ENCODE results near the gene SCCPDH.

DNA sequence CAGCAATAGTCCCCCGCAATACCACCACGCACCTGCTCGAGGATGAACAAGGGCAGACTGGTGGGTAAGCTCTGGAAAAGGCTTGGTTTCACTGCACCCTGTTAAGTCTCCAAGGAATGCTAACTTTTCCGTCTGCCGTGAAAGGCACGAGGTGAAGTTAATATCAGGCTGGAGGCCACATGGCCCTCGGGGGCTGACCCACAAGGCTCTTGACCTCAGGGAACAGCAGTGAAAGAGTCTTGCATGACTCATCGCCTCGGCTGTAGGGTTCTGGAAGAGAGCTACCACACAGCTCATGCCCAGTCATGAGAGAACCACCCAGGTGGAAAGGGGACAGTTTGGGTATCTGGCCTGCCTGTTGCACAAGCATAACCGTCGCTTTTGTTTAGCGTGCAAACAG, 24.7 kb downstream of the SCCPDH start:
- TF ChIP-seq ZNF792 (tag by site-specific recombination; IDR thresholded peaks at IDR 0.05): no peak
- TF ChIP-seq MEIS1 (CRISPR knock-in tag; IDR thresholded peaks at IDR 0.05; ENCODE audit: borderline replicate concordance): no peak
- TF ChIP-seq, protein P1, sequence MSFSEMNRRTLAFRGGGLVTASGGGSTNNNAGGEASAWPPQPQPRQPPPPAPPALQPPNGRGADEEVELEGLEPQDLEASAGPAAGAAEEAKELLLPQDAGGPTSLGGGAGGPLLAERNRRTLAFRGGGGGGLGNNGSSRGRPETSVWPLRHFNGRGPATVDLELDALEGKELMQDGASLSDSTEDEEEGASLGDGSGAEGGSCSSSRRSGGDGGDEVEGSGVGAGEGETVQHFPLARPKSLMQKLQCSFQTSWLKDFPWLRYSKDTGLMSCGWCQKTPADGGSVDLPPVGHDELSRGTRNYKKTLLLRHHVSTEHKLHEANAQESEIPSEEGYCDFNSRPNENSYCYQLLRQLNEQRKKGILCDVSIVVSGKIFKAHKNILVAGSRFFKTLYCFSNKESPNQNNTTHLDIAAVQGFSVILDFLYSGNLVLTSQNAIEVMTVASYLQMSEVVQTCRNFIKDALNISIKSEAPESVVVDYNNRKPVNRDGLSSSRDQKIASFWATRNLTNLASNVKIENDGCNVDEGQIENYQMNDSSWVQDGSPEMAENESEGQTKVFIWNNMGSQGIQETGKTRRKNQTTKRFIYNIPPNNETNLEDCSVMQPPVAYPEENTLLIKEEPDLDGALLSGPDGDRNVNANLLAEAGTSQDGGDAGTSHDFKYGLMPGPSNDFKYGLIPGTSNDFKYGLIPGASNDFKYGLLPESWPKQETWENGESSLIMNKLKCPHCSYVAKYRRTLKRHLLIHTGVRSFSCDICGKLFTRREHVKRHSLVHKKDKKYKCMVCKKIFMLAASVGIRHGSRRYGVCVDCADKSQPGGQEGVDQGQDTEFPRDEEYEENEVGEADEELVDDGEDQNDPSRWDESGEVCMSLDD (tag by site-specific recombination; IDR thresholded peaks at IDR 0.05): no peak
- TF ChIP-seq, protein P2, sequence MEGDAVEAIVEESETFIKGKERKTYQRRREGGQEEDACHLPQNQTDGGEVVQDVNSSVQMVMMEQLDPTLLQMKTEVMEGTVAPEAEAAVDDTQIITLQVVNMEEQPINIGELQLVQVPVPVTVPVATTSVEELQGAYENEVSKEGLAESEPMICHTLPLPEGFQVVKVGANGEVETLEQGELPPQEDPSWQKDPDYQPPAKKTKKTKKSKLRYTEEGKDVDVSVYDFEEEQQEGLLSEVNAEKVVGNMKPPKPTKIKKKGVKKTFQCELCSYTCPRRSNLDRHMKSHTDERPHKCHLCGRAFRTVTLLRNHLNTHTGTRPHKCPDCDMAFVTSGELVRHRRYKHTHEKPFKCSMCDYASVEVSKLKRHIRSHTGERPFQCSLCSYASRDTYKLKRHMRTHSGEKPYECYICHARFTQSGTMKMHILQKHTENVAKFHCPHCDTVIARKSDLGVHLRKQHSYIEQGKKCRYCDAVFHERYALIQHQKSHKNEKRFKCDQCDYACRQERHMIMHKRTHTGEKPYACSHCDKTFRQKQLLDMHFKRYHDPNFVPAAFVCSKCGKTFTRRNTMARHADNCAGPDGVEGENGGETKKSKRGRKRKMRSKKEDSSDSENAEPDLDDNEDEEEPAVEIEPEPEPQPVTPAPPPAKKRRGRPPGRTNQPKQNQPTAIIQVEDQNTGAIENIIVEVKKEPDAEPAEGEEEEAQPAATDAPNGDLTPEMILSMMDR (tag by site-specific recombination; IDR thresholded peaks at IDR 0.05): no peak
- TF ChIP-seq, protein P3, sequence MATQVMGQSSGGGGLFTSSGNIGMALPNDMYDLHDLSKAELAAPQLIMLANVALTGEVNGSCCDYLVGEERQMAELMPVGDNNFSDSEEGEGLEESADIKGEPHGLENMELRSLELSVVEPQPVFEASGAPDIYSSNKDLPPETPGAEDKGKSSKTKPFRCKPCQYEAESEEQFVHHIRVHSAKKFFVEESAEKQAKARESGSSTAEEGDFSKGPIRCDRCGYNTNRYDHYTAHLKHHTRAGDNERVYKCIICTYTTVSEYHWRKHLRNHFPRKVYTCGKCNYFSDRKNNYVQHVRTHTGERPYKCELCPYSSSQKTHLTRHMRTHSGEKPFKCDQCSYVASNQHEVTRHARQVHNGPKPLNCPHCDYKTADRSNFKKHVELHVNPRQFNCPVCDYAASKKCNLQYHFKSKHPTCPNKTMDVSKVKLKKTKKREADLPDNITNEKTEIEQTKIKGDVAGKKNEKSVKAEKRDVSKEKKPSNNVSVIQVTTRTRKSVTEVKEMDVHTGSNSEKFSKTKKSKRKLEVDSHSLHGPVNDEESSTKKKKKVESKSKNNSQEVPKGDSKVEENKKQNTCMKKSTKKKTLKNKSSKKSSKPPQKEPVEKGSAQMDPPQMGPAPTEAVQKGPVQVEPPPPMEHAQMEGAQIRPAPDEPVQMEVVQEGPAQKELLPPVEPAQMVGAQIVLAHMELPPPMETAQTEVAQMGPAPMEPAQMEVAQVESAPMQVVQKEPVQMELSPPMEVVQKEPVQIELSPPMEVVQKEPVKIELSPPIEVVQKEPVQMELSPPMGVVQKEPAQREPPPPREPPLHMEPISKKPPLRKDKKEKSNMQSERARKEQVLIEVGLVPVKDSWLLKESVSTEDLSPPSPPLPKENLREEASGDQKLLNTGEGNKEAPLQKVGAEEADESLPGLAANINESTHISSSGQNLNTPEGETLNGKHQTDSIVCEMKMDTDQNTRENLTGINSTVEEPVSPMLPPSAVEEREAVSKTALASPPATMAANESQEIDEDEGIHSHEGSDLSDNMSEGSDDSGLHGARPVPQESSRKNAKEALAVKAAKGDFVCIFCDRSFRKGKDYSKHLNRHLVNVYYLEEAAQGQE (tag by site-specific recombination; IDR thresholded peaks at IDR 0.05): no peak
- TF ChIP-seq, protein P4, sequence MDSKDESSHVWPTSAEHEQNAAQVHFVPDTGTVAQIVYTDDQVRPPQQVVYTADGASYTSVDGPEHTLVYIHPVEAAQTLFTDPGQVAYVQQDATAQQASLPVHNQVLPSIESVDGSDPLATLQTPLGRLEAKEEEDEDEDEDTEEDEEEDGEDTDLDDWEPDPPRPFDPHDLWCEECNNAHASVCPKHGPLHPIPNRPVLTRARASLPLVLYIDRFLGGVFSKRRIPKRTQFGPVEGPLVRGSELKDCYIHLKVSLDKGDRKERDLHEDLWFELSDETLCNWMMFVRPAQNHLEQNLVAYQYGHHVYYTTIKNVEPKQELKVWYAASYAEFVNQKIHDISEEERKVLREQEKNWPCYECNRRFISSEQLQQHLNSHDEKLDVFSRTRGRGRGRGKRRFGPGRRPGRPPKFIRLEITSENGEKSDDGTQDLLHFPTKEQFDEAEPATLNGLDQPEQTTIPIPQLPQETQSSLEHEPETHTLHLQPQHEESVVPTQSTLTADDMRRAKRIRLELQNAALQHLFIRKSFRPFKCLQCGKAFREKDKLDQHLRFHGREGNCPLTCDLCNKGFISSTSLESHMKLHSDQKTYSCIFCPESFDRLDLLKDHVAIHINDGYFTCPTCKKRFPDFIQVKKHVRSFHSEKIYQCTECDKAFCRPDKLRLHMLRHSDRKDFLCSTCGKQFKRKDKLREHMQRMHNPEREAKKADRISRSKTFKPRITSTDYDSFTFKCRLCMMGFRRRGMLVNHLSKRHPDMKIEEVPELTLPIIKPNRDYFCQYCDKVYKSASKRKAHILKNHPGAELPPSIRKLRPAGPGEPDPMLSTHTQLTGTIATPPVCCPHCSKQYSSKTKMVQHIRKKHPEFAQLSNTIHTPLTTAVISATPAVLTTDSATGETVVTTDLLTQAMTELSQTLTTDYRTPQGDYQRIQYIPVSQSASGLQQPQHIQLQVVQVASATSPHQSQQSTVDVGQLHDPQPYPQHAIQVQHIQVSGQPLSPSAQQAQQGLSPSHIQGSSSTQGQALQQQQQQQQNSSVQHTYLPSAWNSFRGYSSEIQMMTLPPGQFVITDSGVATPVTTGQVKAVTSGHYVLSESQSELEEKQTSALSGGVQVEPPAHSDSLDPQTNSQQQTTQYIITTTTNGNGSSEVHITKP (tag by site-specific recombination; IDR thresholded peaks at IDR 0.05): no peak
- TF ChIP-seq MYNN (tag by site-specific recombination; IDR thresholded peaks at IDR 0.05; ENCODE audit: borderline replicate concordance): no peak
- TF ChIP-seq, protein P5, sequence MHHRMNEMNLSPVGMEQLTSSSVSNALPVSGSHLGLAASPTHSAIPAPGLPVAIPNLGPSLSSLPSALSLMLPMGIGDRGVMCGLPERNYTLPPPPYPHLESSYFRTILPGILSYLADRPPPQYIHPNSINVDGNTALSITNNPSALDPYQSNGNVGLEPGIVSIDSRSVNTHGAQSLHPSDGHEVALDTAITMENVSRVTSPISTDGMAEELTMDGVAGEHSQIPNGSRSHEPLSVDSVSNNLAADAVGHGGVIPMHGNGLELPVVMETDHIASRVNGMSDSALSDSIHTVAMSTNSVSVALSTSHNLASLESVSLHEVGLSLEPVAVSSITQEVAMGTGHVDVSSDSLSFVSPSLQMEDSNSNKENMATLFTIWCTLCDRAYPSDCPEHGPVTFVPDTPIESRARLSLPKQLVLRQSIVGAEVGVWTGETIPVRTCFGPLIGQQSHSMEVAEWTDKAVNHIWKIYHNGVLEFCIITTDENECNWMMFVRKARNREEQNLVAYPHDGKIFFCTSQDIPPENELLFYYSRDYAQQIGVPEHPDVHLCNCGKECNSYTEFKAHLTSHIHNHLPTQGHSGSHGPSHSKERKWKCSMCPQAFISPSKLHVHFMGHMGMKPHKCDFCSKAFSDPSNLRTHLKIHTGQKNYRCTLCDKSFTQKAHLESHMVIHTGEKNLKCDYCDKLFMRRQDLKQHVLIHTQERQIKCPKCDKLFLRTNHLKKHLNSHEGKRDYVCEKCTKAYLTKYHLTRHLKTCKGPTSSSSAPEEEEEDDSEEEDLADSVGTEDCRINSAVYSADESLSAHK (tag by site-specific recombination; IDR thresholded peaks at IDR 0.05): no peak
- TF ChIP-seq, protein P6, sequence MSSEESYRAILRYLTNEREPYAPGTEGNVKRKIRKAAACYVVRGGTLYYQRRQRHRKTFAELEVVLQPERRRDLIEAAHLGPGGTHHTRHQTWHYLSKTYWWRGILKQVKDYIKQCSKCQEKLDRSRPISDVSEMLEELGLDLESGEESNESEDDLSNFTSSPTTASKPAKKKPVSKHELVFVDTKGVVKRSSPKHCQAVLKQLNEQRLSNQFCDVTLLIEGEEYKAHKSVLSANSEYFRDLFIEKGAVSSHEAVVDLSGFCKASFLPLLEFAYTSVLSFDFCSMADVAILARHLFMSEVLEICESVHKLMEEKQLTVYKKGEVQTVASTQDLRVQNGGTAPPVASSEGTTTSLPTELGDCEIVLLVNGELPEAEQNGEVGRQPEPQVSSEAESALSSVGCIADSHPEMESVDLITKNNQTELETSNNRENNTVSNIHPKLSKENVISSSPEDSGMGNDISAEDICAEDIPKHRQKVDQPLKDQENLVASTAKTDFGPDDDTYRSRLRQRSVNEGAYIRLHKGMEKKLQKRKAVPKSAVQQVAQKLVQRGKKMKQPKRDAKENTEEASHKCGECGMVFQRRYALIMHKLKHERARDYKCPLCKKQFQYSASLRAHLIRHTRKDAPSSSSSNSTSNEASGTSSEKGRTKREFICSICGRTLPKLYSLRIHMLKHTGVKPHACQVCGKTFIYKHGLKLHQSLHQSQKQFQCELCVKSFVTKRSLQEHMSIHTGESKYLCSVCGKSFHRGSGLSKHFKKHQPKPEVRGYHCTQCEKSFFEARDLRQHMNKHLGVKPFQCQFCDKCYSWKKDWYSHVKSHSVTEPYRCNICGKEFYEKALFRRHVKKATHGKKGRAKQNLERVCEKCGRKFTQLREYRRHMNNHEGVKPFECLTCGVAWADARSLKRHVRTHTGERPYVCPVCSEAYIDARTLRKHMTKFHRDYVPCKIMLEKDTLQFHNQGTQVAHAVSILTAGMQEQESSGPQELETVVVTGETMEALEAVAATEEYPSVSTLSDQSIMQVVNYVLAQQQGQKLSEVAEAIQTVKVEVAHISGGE (tag by site-specific recombination; conservative IDR thresholded peaks at IDR 0.05; ENCODE audit: low read depth): no peak
- TF ChIP-seq ZNF221 (tag by site-specific recombination; IDR thresholded peaks at IDR 0.05; ENCODE audit: borderline replicate concordance): no peak
- TF ChIP-seq ZNF510 (tag by site-specific recombination; IDR thresholded peaks at IDR 0.05; ENCODE audit: insufficient replicate concordance): no peak

Data from HEK293 (cell line).